ENCODE results near the gene PAPPA2. TPM values are rescaled to one million over a fixed set of nuclear protein-coding genes. Genes with fewer than 3 reads are reported as not detected.
"Not testable (repeated sequence)": the region's sequence is repeated elsewhere in the genome, so short reads cannot be mapped to it uniquely, and the experiment has no call there.

PAPPA2 gene, protein sequence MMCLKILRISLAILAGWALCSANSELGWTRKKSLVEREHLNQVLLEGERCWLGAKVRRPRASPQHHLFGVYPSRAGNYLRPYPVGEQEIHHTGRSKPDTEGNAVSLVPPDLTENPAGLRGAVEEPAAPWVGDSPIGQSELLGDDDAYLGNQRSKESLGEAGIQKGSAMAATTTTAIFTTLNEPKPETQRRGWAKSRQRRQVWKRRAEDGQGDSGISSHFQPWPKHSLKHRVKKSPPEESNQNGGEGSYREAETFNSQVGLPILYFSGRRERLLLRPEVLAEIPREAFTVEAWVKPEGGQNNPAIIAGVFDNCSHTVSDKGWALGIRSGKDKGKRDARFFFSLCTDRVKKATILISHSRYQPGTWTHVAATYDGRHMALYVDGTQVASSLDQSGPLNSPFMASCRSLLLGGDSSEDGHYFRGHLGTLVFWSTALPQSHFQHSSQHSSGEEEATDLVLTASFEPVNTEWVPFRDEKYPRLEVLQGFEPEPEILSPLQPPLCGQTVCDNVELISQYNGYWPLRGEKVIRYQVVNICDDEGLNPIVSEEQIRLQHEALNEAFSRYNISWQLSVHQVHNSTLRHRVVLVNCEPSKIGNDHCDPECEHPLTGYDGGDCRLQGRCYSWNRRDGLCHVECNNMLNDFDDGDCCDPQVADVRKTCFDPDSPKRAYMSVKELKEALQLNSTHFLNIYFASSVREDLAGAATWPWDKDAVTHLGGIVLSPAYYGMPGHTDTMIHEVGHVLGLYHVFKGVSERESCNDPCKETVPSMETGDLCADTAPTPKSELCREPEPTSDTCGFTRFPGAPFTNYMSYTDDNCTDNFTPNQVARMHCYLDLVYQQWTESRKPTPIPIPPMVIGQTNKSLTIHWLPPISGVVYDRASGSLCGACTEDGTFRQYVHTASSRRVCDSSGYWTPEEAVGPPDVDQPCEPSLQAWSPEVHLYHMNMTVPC (N-terminal part only)
- total RNA-seq, result 3.8 TPM

DNA sequence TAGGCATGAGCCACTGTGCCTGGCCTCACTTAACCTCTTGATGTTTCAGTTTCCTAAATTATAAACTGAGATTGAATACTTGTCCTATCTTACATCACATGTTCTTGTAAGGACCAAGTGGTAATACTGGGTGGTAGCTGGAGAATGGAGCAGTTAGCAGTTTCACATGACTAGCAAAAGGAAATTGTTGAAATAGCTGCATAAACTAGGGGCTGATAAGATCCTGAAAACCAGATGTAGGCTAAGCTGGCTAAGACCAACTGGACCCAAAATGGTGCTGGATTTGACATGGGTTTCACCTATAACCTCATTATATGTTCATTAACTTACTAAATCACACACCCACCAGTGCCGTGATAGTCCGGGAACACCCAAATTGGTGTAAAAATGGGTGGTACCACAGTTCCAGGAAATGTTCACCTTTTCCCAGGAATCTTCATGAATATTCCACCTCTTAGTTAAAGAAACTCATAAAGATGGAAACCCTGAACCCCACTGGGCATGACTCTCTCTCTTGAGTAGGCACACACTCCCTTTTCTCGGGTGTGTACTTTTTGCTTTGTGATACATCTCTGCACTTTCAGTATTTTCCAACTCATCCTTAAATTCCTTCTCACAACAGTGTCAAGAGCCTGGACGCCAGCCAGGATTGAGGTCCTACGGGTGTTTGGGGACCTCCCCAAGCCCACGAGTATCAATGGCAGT lies at the start of gene PAPPA2:
PAPPA2 (plus strand) TSS at position 502 of the 705 bp plus-strand sequence. CDS start 93,148 bp downstream, outside the sequence.
- no peak for DNase-seq

DNA sequence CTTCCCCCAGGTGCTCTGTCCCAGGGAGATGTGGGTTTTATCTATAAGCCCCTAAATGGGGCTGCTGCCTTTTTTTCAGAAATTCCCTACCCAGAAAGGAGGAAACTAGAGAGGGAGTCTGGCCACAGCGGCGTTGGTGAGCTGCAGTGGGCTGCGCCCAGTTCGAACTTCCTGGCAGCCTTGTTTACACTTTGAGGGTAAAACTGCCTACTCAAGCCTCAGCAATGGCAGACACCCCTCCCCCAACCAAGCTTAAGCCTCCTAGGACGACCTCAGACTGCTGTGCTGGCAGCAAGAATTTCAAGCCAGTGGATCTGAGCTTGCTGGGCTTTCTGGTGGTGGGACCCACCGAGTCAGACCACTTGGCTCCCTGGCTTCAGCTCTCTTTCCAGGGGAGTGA lies 46.2 kb upstream of the PAPPA2 start:
- DNase-seq, result no peak

DNA sequence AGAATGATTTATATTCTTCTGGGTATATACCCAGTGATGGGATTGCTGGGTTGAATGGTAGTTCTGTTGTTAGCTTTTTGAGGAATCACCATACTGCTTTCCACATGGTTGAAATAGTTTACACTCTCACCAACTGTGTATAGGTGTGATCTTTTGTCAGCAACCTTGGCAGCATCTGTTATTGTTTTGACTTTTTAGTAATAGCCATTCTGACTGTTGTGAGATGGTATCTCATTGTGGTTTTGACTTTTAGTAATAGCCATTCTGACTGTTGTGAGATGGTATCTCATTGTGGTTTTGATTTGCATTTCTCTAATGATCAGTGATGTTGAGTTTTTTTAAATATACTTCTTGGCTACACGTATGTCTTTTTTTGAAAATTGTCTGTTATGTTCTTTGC lies 43.4 kb upstream of the PAPPA2 start:
- DNase-seq, result not testable (repeated sequence)

DNA sequence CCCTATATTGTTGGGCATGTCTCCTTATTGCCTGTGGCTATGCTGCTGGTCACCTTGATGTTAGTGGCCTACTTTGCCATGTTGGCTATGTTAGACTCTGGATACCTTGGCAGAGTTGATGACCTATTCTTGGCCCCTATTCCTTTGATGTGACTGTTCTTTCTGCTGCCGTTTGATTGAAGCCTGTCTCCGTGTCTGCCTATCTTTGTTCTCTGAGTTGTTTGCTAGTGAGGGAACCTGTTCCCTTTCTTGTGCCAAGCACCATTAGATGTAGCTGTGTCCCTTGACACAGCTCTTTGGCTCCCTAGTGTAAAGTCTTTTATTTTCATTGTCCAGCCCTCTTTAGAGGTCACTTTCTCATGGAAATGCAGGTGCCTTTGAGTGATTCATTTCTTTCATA lies 28.7 kb upstream of the PAPPA2 start:
- DNase-seq, result no peak

DNA sequence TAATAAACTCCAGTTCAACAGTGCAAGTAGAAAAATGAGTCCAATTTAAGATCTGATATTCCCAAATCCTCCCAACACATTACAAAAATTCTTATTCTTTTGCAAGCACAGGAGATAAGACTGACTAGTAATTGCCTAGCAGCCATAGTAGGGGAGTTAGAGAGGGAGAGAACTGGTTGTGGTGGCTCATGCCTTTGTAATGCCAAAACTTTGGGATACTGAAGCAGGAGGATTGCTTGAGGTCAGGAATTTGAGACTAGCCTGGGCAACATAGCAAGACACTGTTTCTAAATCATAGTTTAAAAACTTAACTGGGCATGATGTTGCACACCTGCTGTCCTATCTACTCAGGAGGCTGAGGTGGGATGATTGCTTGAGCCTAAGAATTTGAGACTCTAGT lies 26.7 kb upstream of the PAPPA2 start:
- DNase-seq, result no peak

DNA sequence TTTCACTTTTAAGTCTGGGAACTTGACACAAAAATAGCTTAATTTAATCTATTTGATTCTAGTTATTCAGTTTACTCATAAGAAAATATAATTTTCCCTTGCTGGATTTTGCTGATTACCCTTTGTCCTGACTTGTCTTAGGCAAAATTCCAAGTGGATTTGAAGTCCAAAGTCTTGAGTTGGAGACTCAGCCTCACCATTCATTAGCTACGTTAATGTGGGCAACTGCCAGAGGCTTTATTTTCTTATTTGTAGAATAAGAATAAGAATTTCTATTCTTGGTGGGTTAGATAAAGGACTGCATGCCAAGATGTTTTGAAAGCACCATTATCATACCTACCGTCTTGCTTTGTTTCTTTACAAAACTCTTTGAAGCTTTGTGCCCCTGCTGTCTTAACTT lies 22.8 kb upstream of the PAPPA2 start:
- no peak for DNase-seq

DNA sequence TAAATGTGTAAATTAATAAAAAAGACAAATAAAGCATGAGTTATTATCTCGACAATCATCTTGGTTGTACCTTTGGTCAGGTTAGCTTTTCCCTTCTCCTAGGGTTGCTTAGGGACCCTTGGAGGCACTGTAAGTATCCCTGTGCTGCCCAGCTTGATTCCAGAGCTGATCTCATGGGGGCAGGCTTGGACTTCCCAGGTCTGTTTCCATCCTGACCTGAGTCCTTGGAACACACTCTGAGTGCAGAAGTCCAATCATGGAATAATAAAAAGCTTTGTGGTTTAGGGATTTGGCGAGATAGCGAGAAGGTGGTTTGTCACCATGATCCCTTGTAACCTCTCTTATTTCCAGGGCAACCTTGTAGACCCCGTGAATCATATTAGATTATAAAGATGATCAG lies 18.7 kb upstream of the PAPPA2 start:
- no peak for DNase-seq

DNA sequence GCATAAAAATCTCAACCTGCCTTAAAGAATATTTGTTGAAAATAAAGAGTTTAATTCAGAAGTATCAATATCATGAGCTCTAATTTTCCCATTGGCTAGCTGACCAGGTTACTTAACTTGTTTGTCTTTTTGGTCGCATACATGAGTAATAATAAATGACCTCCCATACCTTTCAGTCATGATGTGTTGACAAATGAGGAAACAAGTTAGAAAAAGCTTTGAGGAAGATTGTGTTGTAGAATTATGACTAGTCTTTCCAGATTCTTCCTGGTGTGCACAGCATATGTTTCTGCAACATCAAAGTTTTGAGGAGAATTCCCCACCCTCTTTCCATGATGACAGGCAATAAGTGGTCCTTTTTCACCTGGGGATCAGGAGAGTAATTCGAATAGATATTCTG lies 17.6 kb upstream of the PAPPA2 start:
- no peak for DNase-seq

DNA sequence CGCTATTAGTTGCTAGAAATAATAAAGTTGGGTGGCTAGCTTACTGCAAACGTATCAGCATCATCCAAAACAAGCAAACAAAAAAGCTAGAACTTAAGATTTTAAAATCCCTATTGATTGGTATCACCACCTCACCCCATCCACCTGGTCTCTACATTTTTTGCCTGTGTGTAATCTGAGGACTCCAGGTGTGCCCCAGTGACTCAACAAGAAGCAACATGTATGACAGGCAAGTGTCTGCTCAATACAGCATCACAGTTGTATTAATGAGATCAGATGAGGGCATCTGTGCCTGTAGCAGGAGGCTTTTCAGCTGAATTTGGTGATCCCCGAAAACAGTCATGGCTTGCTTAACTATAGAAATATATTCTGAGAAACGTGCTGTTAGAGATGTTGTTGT lies 14.6 kb upstream of the PAPPA2 start:
- no peak for DNase-seq

DNA sequence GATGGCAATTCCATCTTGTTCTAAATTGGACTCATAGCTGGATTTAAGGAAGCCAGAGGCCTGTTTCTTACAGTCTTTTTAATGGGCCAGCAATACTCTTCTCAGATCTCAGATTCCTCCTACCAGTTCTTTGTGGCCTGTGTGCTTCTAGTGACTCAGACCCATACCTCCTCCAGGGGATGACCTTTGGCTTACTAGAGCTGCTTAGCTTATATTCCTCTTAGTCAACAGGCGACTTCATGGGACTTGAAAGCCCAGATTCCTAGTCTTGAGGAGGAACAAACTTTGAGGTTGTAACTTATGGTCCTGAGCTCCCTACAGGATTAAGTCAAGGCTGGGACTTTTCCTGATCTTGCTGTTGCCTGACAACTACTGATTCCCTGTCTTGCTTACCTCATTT lies 12.4 kb upstream of the PAPPA2 start:
- no peak for DNase-seq

DNA sequence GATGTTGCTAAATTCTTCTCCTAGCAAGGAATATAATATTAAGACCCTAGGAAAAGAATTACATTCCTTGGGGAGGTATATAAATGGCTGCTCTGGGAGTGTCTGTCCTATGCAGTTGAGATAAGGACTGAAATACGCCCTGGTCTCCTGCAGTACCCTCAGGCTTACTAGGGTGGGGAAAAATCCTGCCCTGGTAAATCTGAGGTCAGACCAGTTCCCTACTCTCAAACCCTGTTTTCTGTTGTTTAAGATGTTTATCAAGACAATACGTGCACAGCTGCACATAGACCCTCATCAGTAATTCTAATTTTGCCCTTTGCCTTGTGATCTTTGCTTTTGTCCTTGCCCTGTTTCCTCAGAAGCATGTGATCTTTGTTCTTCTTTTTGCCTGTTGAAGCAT lies 11.2 kb upstream of the PAPPA2 start:
- DNase-seq, result not testable (repeated sequence)

DNA sequence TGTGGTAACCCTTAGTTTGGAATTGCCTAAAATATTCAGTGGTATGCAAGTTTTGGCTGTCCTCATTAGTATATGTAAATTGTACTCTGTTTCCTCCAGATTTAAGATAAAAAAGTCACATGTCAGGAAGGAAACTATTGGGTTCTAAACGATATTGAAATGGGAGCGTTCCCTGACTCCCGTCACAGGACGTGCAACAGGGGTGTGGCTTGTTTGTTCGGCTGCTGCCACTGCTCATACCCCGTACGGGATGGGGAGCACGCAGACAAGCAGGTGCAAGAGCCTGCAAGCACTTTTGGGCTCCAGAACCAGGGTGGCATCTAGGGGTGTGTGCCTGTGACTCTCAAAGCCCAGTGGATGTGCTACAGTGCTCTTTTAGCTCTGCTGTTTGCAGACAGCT lies 6.2 kb upstream of the PAPPA2 start:
- no peak for DNase-seq

DNA sequence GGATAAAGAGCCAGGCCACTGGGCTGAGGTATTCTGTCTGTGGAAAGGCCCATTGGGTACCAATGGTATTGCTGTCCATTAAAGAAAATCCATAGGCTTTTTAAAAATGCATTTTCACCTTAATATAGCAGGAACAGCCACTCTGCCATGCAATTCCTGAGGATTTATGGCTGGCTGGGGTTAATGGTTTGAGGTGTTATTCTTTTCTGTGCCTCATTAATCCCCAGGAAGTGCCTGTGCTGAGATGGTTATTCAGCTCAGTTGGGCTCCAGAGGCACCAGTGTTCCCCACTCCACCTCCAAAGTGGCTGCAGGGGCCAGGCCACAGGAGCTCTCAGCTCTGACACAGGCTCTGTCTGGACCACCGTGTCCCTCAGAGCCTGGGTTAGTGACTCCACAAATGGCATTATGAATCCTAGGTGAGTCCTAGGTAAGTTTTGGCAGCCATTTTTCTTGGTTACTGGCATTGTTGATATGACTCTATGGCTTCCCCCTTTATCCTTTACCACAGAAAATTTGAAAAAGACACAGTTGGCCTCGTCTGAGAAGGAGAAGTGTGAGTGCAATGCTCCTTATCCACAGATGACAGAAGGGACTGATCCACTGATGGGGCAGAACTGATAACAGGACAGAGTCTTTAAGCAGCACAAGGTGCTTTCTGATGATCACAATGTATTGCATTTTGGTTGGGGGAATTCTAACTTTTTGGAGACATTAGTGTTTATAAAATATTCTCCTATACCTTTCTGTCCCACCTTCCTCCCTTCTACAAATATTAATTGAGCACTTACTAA lies 2.2 kb upstream of the PAPPA2 start:
- DNase-seq, result no peak

DNA sequence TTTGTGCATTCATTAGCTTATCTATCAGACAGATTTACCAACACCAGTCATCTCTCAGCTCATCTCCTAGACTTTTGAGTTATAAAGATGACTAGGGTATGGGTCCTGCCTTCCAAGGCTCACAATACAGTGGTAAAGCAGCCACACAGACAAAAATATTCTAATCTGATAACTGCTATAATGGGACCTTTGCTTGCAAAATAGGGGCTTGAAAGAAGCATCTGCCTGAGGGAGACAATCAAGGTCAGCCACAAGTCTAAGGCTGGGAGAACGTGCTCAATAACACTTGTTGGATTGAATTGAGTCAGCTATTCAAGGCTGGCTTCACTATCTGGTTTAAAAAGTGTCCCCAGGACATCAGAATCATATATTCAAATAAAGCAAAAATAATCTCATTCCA lies 1.4 kb upstream of the PAPPA2 start:
- no peak for DNase-seq

DNA sequence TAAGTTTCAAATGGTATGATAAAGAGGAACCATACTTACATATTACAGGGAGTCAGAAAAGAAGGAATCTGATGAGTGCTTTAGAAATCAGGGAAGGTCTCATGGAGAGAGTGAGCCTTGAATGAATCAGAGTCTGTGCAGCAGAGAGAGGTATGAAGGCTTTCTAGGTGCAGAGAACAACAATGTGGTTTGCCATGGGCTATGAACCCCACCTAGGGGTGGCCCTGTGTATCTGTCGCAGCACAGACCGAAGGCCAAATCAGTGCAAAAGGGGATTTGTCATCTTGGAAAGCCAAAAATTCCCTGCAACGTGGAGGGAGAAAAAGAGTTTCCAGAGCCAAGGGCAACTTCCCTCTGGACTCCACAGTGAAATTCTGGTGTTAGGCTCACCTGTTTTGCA lies 3.5 kb downstream of the PAPPA2 start:
- DNase-seq, result no peak

DNA sequence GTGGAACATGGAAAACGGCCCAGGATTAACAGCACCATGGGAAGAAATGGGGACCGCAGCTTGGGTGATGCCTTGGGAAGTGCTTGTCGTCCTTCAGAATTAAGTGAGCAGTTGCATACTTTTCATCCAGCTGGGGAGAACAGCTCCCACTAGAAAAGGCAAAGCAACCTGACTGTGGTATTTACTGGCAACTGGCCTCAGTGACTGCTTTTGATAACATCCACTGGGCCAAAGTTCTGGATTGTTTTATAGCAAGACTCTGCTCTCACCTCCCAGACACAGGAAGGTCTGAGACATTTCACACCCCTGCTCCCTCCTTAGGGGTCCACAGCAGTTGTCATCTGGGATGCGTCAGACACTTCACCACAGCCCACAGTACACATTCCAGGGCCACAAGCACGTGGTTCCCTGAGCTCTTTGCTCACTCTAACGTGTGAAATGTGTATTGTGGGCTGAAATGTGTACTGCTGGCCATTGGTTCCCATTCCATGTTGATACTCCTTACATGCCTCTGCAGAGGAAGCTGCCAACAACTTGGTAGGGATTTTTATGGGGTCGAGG lies 6.6 kb downstream of the PAPPA2 start:
- no peak for DNase-seq

DNA sequence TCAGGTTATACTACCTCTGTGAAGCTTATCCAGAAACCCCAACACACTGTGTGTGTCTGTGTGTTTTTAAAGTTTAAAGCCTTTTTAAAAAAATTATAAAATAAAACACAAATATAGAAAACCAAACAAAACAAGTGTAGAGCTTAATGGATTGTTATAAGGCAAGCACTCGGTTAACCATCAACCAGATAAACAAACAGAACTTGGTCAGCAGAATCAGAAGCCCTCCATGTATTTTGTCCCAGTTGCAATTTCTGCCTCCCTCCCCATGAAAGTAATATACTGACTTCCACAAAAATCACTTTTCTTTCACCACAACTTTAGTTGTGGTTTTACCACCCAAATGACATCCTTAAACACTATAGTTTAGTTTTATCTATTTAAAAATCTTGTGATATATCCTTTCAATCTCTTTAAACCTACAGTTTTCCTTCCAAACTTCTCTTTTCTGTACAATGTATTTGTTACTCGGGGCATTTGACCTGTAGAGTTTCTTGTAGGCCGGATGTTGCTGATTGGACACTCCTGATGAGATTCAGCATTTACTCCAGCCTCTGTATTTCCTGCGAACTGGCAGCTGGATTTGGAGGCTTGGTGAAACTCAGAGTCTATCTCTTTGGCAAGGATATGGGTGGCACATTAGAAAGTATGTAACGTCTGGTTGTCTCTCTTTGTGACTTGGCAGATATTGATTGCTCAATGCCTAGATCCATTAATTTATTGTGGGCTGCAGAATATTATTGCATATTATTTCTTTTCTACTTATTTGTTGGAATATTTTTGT lies 8.6 kb downstream of the PAPPA2 start:
- no peak for DNase-seq

DNA sequence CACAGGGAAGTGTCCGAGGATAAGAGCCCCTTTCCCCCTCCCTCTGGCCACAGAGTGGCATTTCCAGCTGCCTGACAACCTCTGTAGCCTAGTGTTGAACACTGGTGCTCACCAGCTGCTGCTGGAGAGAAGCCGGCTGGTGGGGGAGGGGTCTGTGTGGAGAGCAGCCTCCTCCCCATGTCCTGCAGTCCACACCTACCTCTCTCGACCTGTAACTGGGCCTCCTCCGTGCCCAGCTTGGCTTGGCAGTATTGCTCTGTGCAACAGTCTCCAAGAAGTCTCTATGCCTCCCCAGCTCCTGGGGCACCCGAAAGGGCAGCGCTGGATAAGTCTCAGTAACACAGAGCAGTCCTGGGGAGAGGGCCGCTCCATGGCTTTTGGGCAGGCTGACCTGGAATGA lies 17.0 kb downstream of the PAPPA2 start:
- peak; percentile 52 for DNase-seq

DNA sequence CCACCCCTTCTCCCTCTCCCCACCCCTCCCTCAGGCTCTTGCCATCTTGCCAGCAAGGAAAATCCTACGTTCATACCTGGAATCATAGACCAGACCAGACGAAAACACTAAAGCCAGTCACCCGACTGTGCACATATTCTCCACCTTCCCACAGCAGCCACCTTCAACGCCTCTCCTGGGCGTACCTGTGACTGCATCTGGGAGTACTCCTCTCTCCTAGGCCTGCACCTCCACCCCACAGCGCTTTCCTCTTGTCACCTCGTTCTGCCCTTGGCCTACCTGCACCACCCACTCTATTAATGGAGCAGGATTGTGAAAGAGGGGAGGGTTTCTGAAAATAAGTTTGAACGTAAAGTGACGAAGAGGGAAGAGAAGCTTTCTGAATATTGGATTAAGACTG lies 17.8 kb downstream of the PAPPA2 start:
- no peak for DNase-seq

DNA sequence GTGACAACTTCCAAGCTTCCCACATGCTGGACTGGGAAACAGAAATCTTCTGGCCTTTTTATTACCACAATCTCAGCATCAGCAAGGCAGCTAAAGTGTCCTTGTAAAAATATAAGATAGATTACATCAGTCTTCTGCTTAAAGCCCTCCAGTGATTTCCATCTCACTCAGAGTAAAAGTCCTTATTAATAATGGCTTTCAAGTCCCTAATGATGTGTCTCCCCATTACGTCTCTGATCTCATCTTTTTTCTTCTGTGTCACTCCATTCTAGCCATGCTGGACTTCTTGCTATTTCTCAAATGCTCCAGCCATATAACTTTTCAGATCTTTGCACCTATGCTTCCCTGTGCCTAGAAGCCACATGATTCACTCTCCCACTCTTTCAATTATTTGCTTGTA lies 22.1 kb downstream of the PAPPA2 start:
- no peak for DNase-seq

DNA sequence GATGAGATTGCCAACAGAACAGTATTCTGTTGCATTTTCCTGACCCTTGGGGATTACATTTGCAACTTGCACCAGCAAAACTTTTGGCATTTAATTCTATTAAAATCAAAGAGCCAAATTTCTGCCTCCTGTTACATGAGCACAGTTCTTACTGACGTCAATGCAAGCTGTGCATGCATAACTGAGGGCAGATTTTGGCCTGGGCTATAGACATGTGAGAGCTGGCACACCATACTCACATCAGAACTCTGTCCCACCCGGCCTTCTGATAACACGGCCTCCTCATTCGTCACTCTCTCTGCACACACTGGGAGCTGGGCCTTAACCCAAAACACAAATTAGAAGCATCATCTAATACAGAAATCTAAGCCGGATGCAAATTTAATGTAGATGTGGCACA lies 31.5 kb downstream of the PAPPA2 start:
- peak; percentile 24 for DNase-seq
